RWPE1 (cell line): ENCODE results near the gene LRRC52.
A peak's percentile ranks its signal among the peaks of the same experiment; 100 is the strongest.

ENCODE experiments used
- CTCF ChIA-PET: fragments of 350-600 bp; sonication (Branson Sonifier 250); formaldehyde crosslinking; extraction: SDS; loops from one replicate; lab custom pipeline; 2021; lab: Yijun Ruan, JAX
- POLR2A ChIA-PET: fragments of 400-600 bp; formaldehyde crosslinking; extraction: SDS; loops from one replicate; lab custom pipeline; 2020; ENCODE audit warnings: antibody characterized with exemption; ENCODE audit not compliant: low non-redundant PET; lab: Yijun Ruan, JAX
- DNase-seq: peaks from one replicate; pipeline ENCODE4 v3.0.0; 2012; ENCODE audit warnings: low spot score
- H3K27ac ChIP-seq: fragments of 450-650 bp; 2 replicates; pipeline ENCODE4 v1.5.1; 2017
- TF ChIP-seq, protein P1 (sequence below): fragments of 450-650 bp; conservative IDR thresholded peaks from 2 replicates; pipeline ENCODE4 v1.5.1; 2017; ENCODE audit warnings: low read depth, mild to moderate bottlenecking

The LRRC52 gene

DNA sequence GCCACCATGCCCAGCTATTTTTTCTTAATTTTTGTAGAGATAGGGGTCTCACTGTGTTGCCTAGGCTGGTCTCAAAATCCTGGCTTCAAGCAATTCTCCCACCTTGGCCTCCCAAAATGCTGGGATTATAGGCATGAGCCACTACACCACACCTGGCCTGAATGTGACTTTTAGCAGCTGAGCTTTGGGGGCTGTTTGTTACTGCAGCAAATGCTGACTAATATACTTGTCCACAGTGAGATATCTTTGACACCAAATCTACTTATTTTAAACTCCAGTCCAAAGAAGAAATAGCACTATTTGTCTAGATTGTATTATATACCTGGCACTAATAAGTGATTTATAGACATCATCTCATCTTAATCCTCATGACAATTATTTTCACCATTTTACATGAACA lies 30.5 kb downstream of the LRRC52 start:
- CTCF ChIA-PET = no interaction called here
- TF ChIP-seq, protein P1, sequence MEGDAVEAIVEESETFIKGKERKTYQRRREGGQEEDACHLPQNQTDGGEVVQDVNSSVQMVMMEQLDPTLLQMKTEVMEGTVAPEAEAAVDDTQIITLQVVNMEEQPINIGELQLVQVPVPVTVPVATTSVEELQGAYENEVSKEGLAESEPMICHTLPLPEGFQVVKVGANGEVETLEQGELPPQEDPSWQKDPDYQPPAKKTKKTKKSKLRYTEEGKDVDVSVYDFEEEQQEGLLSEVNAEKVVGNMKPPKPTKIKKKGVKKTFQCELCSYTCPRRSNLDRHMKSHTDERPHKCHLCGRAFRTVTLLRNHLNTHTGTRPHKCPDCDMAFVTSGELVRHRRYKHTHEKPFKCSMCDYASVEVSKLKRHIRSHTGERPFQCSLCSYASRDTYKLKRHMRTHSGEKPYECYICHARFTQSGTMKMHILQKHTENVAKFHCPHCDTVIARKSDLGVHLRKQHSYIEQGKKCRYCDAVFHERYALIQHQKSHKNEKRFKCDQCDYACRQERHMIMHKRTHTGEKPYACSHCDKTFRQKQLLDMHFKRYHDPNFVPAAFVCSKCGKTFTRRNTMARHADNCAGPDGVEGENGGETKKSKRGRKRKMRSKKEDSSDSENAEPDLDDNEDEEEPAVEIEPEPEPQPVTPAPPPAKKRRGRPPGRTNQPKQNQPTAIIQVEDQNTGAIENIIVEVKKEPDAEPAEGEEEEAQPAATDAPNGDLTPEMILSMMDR = no peak
- POLR2A ChIA-PET = no interaction called here
- no peak overlapping the region for H3K27ac ChIP-seq
- no peak for DNase-seq

DNA sequence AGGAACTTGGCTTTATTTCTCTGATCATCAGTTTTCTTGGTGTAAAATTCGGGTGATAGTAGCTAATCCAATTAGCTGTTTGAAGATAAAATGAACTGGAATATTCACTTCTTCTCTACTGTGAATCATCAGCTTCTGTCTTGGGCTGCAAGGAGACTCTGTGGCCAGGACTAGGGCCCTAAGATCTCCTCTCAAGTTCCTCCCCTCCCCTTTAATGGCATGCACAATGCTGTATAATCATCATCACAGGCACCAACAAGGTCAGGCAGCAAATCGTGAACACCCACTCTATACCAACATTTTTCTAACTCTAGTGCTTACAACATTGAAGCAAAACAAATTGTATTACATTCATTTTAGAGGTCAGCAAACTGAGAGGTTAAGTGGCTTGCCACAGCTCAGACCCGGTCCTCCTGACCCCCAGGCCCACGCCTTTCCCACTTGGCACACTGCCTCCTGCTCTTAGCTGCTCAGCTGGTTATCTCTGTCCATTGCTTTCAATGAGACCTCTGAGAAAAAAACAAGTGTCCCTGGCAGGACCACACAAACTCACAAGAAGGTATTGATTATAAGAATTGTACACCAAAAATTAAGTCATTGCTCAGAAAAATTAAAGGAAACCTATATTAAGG lies 31.8 kb downstream of the LRRC52 start:
- ChIA-PET POLR2A (no interaction called here), CTCF (no interaction called here)
- no peak for DNase-seq
- TF ChIP-seq, protein P1 = no peak
- H3K27ac ChIP-seq = no peak overlapping the region

DNA sequence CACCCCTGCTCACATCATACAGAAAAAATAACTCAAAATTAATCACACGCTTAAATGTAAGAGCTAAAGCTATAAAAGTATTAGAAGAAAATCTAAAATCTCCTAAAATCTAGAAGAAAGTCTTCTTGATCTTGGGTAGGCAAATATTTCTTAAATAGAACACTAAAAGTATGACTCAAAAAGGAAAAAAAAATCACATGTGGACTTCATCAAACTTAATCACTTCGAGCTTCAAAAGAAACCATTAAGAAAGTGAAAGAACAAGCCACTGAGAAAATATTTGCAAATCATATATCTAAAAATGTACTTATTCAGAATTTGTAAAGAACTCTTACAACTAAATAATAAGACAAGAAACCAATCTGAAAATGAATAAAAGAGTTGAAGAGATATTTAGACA lies 32.7 kb downstream of the LRRC52 start:
- ChIA-PET CTCF (no interaction called here), POLR2A (no interaction called here)
- no peak for DNase-seq
- no peak overlapping the region for H3K27ac ChIP-seq
- TF ChIP-seq, protein P1 = no peak

DNA sequence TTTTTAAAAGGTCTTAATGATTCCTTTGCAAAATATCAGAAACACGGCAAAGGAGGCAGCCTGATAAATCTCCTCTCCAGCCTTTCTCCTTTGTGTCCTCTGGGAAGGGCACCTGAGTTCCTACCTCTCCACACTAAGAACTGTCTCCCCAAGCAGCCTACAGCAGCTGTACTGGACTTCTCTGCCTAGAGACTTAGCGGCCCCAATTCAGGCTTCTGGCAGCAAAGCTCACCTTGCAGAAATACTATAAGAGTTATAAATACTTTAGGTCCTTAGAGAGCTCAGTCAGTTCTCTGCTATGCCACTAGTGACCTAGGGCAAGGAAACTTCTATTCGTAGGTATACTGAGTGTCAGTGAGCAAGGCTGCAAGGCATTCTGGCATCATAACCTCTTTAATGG lies 33.9 kb downstream of the LRRC52 start:
- CTCF ChIA-PET = no interaction called here
- POLR2A ChIA-PET = no interaction called here
- no peak overlapping the region for H3K27ac ChIP-seq
- no peak for DNase-seq
- TF ChIP-seq, protein P1 = no peak

GRCh38 chr1:165580931-165581871 lies 37.4 kb downstream of the LRRC52 start:
- TF ChIP-seq, protein P1 = no peak
- H3K27ac ChIP-seq = no peak overlapping the region
- CTCF ChIA-PET = no interaction called here
- POLR2A ChIA-PET = no interaction called here
- peak; percentile 44 for DNase-seq

GRCh38 chr1:165581926-165582325 lies 38.1 kb downstream of the LRRC52 start:
- TF ChIP-seq, protein P1 = no peak
- CTCF ChIA-PET = no interaction called here
- no peak overlapping the region for H3K27ac ChIP-seq
- POLR2A ChIA-PET = no interaction called here
- no peak for DNase-seq
